Neuron (in vitro differentiated cells): Measurements from ENCODE around the gene LRRC4B.
"Not testable (repeated sequence)": the region's sequence is repeated elsewhere in the genome, so short reads cannot be mapped to it uniquely, and the experiment has no call there.

ENCODE experiments used
- H2AFZ ChIP-seq: one replicate; pipeline ENCODE4 v1.6.1; 2013; ENCODE audit warnings: low read depth, mild to moderate bottlenecking, inconsistent platforms, low read length, moderate library complexity
- H3K27me3 ChIP-seq: one replicate; pipeline ENCODE4 v1.6.1; 2013; ENCODE audit warnings: low read length; ENCODE audit not compliant: insufficient read depth
- H3K36me3 ChIP-seq: one replicate; pipeline ENCODE4 v1.6.1; 2013; ENCODE audit warnings: low read length; ENCODE audit not compliant: insufficient read depth
- H3K4me1 ChIP-seq: one replicate; pipeline ENCODE4 v1.6.1; 2013; ENCODE audit warnings: low read length; ENCODE audit not compliant: insufficient read depth
- H3K4me3 ChIP-seq: 2 replicates; pipeline ENCODE4 v1.5.1; 2013; ENCODE audit warnings: mild to moderate bottlenecking, low read length, moderate library complexity
- H3K9me3 ChIP-seq: one replicate; pipeline ENCODE4 v1.6.1; 2013; ENCODE audit warnings: low read length

The LRRC4B gene

DNA sequence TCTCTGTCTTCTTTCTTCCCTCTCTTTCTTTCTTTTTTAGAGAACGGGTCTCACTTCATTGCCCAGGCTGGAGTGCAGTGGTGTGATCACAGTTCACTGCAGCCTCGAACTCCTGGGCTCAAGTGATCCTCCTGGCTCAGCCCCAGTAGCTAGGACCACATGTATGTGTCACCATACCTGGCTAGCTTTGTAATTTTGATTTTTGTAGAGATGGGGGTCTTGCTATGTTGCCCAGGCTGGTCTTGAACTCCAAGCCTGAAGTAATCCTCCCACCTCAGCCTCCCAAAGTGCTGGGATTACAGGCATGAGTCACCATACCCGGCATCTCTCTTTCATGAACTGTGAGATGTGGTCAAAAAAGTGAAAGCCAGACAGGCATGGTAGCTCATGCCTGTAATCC is 94.9 kb downstream of the LRRC4B start:
- not testable (repeated sequence) for H2AFZ ChIP-seq, H3K4me1 ChIP-seq, H3K4me3 ChIP-seq, H3K36me3 ChIP-seq, H3K9me3 ChIP-seq, H3K27me3 ChIP-seq

DNA sequence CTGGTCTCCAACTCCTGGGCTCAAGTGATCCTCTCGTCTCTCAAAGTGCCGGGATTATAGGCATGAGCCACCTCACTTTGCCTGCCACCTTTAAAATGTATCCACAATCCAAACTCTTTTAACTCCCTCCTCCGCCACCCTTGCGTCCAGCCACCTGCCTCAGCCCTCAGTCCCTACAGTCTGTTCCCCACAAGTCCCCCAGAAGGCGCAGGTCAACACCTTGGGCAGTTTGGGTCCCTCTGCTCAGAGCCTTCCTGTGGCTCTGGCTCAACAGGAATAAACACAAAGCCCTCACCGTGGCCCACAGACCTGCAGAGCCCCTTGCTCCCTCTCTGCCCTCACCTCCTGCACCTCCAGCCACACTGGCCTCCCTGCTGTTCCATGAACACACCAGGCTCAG is 99.4 kb downstream of the LRRC4B start:
- Histone ChIP-seq H3K36me3 (no peaks in the 10 kb centered on the region), H2AFZ (no peak overlapping the region), H3K4me1 (peaks cover 15% of the 10 kb centered on the region), H3K4me3 (no peak overlapping the region), H3K27me3 (no peaks in the 10 kb centered on the region), H3K9me3 (no peaks in the 10 kb centered on the region)

DNA sequence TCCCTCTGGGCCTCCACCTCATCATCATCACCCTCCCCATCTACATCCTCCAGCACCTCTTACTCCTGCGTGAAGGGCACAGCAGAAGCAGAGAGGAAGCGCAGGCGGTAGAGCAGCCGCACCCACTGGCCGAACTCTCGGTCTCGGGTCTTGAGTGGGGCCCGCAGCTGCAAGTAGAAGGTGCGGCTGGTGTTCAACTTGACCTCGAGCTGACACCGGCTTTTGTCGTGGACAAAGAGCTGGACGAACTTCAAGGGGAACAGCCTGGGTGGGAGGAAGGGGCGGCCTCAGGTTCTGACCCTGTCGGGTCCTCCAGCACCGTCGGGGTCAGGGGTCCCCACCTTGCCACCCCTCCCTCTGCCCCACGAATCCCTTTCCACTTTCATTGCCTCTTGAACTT is 100.7 kb downstream of the LRRC4B start:
- Histone ChIP-seq H3K27me3 (no peaks in the 10 kb centered on the region), H3K36me3 (no peaks in the 10 kb centered on the region), H2AFZ (no peak overlapping the region), H3K9me3 (no peaks in the 10 kb centered on the region), H3K4me3 (no peak overlapping the region), H3K4me1 (peaks cover 15% of the 10 kb centered on the region)
